SK-N-SH treated with all-trans-retinoic acid at 6 μM for 48 hours (cell line): ENCODE measurements around the gene CPNE5.

Source experiments
- CREB5 ChIP-seq: fragments of 250-450 bp; sonication (Bioruptor Pico); IDR thresholded peaks from 2 replicates; pipeline ENCODE4 v1.5.1; 2020; ENCODE audit warnings: low read depth, mild to moderate bottlenecking, moderate library complexity
- CSDC2 ChIP-seq: fragments of 250-450 bp; sonication (Bioruptor Pico); IDR thresholded peaks from 2 replicates; pipeline ENCODE4 v1.5.0; 2020; ENCODE audit warnings: mild to moderate bottlenecking, moderate library complexity
- ISL1 ChIP-seq: fragments of 250-450 bp; sonication (Bioruptor Pico); IDR thresholded peaks from 2 replicates; pipeline ENCODE4 v2.1.2; 2022; ENCODE audit warnings: mild to moderate bottlenecking, moderate library complexity
- PATZ1 ChIP-seq: fragments of 250-450 bp; sonication (Bioruptor Pico); IDR thresholded peaks from 2 replicates; pipeline ENCODE4 v1.8.0; 2020; ENCODE audit warnings: mild to moderate bottlenecking, moderate library complexity, borderline replicate concordance
- RARB ChIP-seq: fragments of 250-450 bp; sonication (Bioruptor Pico); IDR thresholded peaks from 2 replicates; pipeline ENCODE4 v1.8.0; 2021; ENCODE audit warnings: mild to moderate bottlenecking, moderate library complexity
- TSHZ2 ChIP-seq: fragments of 250-450 bp; sonication (Bioruptor Pico); IDR thresholded peaks from 2 replicates; pipeline ENCODE4 v1.5.0; 2020; ENCODE audit warnings: mild to moderate bottlenecking, moderate library complexity
- ZFP3 ChIP-seq: fragments of 250-450 bp; sonication (Bioruptor Pico); IDR thresholded peaks from 2 replicates; pipeline ENCODE4 v1.5.0; 2020; ENCODE audit warnings: mild to moderate bottlenecking, moderate library complexity

GRCh38 chr6:36780442-36781177, 58.6 kb downstream of the CPNE5 start:
- TF ChIP-seq TSHZ2 (CRISPR knock-in tag) (no peak), RARB (CRISPR knock-in tag) (no peak), ZFP3 (CRISPR knock-in tag) (no peak), CREB5 (CRISPR knock-in tag) (no peak), CSDC2 (CRISPR knock-in tag) (no peak), ISL1 (CRISPR knock-in tag) (no peak), PATZ1 (no peak)
